A549 (cell line): ENCODE data around the gene ACOT11. TPM values are rescaled to one million over a fixed set of nuclear protein-coding genes. Genes with fewer than 3 reads are reported as not detected.

Experiments used
- EHF ChIP-seq: fragments of 250-450 bp; sonication (Bioruptor Pico); IDR thresholded peaks from 2 replicates; pipeline ENCODE4 v1.5.0; 2020; ENCODE audit warnings: mild to moderate bottlenecking
- ELK1 ChIP-seq: fragments of 150-350 bp; IDR thresholded peaks from 2 replicates; pipeline ENCODE4 v1.6.1; 2014; ENCODE audit warnings: low read depth, mild to moderate bottlenecking, low read length
- EP300 ChIP-seq, 2 experiments: fragments of >200 bp; sonication (Bioruptor Twin); formaldehyde crosslinking; IDR thresholded peaks; 2 replicates in 1 of 2; 3 replicates in 1 of 2; pipeline ENCODE4 v1.6.1; 2016 to 2017
- ESRRA ChIP-seq: fragments of 150-350 bp; IDR thresholded peaks from 2 replicates; pipeline ENCODE4 v1.6.1; 2014; ENCODE audit warnings: mild to moderate bottlenecking, low read length, borderline replicate concordance
- FOSB ChIP-seq: fragments of 250-450 bp; sonication (Bioruptor Pico); IDR thresholded peaks from 2 replicates; pipeline ENCODE4 v1.5.0; 2020; ENCODE audit warnings: mild to moderate bottlenecking, moderate library complexity
- FOSL2 ChIP-seq, 2 experiments: fragments of 450-650 bp in 1 of 2; fragments of >200 bp in 1 of 2; sonication (Bioruptor Twin) in 1 of 2; formaldehyde crosslinking; IDR thresholded peaks; 2 replicates each; pipeline versions ENCODE4 v1.5.0 to v1.6.1; 2016 to 2020; ENCODE audit warnings: mild to moderate bottlenecking in 1 of 2, moderate library complexity in 1 of 2
- GATA3 ChIP-seq: IDR thresholded peaks from 2 replicates; pipeline ENCODE4 v1.6.1; 2012; ENCODE audit warnings: borderline replicate concordance
- HDAC2 ChIP-seq: fragments of 200-600 bp; sonication (generic); IDR thresholded peaks from 2 replicates; pipeline ENCODE4 v1.6.1; 2016
- HEYL ChIP-seq: fragments of 250-450 bp; sonication (Bioruptor Pico); IDR thresholded peaks from 2 replicates; pipeline ENCODE4 v1.8.0; 2021; ENCODE audit warnings: mild to moderate bottlenecking, moderate library complexity
- HMGXB4 ChIP-seq: fragments of 250-450 bp; sonication (Bioruptor Pico); IDR thresholded peaks from 2 replicates; pipeline ENCODE4 v1.5.0; 2021; ENCODE audit warnings: mild to moderate bottlenecking, moderate library complexity, borderline replicate concordance
- HOXB13 ChIP-seq: fragments of 250-450 bp; sonication (Bioruptor Pico); IDR thresholded peaks from 2 replicates; pipeline ENCODE4 v1.5.0; 2020; ENCODE audit warnings: low read depth, mild to moderate bottlenecking, moderate library complexity
- HOXB5 ChIP-seq: fragments of 250-450 bp; sonication (Bioruptor Pico); IDR thresholded peaks from 2 replicates; pipeline ENCODE4 v1.5.0; 2020; ENCODE audit warnings: mild to moderate bottlenecking, moderate library complexity
- JUN ChIP-seq, 2 experiments: fragments of >200 bp; sonication (Bioruptor Twin); formaldehyde crosslinking; IDR thresholded peaks; 2 replicates in 1 of 2; 3 replicates in 1 of 2; pipeline ENCODE4 v1.6.1; 2016 to 2017
- JUNB ChIP-seq: fragments of >200 bp; sonication (Bioruptor Twin); formaldehyde crosslinking; IDR thresholded peaks from 2 replicates; pipeline ENCODE4 v1.6.1; 2016
- KDM1A ChIP-seq: fragments of 200-600 bp; sonication (generic); IDR thresholded peaks from 2 replicates; pipeline ENCODE4 v1.6.1; 2016; ENCODE audit warnings: low read depth, mild to moderate bottlenecking
- KDM5A ChIP-seq: fragments of 200-600 bp; sonication (generic); IDR thresholded peaks from 2 replicates; pipeline ENCODE4 v1.6.1; 2016; ENCODE audit warnings: antibody characterized with exemption, mild to moderate bottlenecking
- MAFK ChIP-seq: fragments of 450-650 bp; IDR thresholded peaks from 2 replicates; pipeline ENCODE4 v1.6.1; 2014; ENCODE audit not compliant: partially characterized antibody
- MAX ChIP-seq: IDR thresholded peaks from 2 replicates; pipeline ENCODE4 v1.6.1; 2012
- POLR2AphosphoS2 ChIP-seq: conservative IDR thresholded peaks from 2 replicates; pipeline ENCODE4 v1.6.1; 2012; ENCODE audit warnings: low read length, improper control_type of control experiment, inconsistent platforms
- RAD21 ChIP-seq, 2 experiments: fragments of >200 bp in 1 of 2; sonication (Bioruptor Twin) in 1 of 2; formaldehyde crosslinking in 1 of 2; IDR thresholded peaks in 1 of 2; conservative IDR thresholded peaks in 1 of 2; 2 replicates in 1 of 2; 3 replicates in 1 of 2; pipeline ENCODE4 v1.6.1; 2012 to 2018; ENCODE audit warnings: inconsistent platforms in 1 of 2
- RARB ChIP-seq: fragments of 250-450 bp; sonication (Bioruptor Pico); IDR thresholded peaks from 2 replicates; pipeline ENCODE4 v1.8.0; 2021; ENCODE audit warnings: mild to moderate bottlenecking, moderate library complexity
- RCOR1 ChIP-seq: fragments of 150-350 bp; IDR thresholded peaks from 2 replicates; pipeline ENCODE4 v1.6.1; 2014; ENCODE audit warnings: antibody characterized with exemption, low read length, low read depth
- RNF2 ChIP-seq: fragments of 200-600 bp; sonication (generic); IDR thresholded peaks from 2 replicates; pipeline ENCODE4 v1.6.1; 2016; ENCODE audit warnings: low read depth, mild to moderate bottlenecking, antibody characterized with exemption, moderate library complexity, borderline replicate concordance
- SMC3 ChIP-seq: fragments of >200 bp; sonication (Bioruptor Twin); formaldehyde crosslinking; IDR thresholded peaks from 3 replicates; pipeline ENCODE4 v1.6.1; 2018; ENCODE audit warnings: inconsistent platforms
- TP53 ChIP-seq: fragments of 250-450 bp; sonication (Bioruptor Pico); IDR thresholded peaks from 2 replicates; pipeline ENCODE4 v1.5.0; 2021; ENCODE audit warnings: mild to moderate bottlenecking, moderate library complexity
- ZNF302 ChIP-seq: fragments of 250-450 bp; sonication (Bioruptor Pico); IDR thresholded peaks from 2 replicates; pipeline ENCODE4 v1.9.0; 2021; ENCODE audit warnings: inconsistent platforms, mild to moderate bottlenecking, moderate library complexity
- polyA plus RNA-seq, 4 experiments: library from polyadenylated mRNA; depleted of rRNA in 3 of 4; stranded (reverse); fragments of >200 nt; fragmentation: RNase III in 1 of 4; extraction: RNeasy Plus Mini Kit Qiagen cat#74134 plus additional on column Dnase treatment in 1 of 4; gene quantifications; 2 replicates in 3 of 4; 3 replicates in 1 of 4; pipeline ENCODE4 v1.2.3, GENCODE V29; 2011 to 2017
- TF ChIP-seq, protein P1 (sequence below): fragments of >200 bp; sonication (Bioruptor Twin); formaldehyde crosslinking; IDR thresholded peaks from 3 replicates; pipeline ENCODE4 v1.6.1; 2016
- TF ChIP-seq, protein P2 (sequence below): fragments of 200-600 bp; sonication (generic); IDR thresholded peaks from 2 replicates; pipeline ENCODE4 v1.6.1; 2016; ENCODE audit warnings: antibody characterized with exemption, mild to moderate bottlenecking, moderate library complexity

Gene ACOT11
- polyA plus RNA-seq, 2 of the 4 experiments (the other 2 are of a cell fraction): 1.7 TPM

GRCh38 chr1:54542120-54542961 lies 5.7 kb upstream of the ACOT11 start (continued):
- TF ChIP-seq HMGXB4 (no peak), RCOR1 (no peak), JUN (IDR thresholded peaks at IDR 0.05) (peak in 1 of 2 experiments; percentile 50; a peak in 3 of 5 replicates), HOXB5 (no peak), MAX (peak; percentile 65; the same call in 1 of the 2 replicates), HOXB13 (CRISPR knock-in tag) (no peak), RARB (CRISPR knock-in tag) (no peak), RNF2 (no peak), POLR2AphosphoS2 (no peak), ZNF302 (CRISPR knock-in tag) (no peak), EHF (CRISPR knock-in tag) (no peak), SMC3 (no peak), FOSL2 (IDR thresholded peaks at IDR 0.05) (no peak), FOSL2 (CRISPR knock-in tag; IDR thresholded peaks at IDR 0.05) (peak; percentile 32; the same call in 1 of the 2 replicates), HDAC2 (no peak), JUNB (no peak), KDM5A (no peak), KDM1A (no peak), FOSB (no peak), EP300 (IDR thresholded peaks at IDR 0.05) (no peak), MAFK (no peak), HEYL (no peak), GATA3 (no peak), TP53 (CRISPR knock-in tag) (no peak), ESRRA (no peak), RAD21 (conservative IDR thresholded peaks at IDR 0.05 in 1 of 2, IDR thresholded peaks at IDR 0.05 in 1 of 2) (no peak; a peak in 1 of 5 replicates), ELK1 (no peak)
- TF ChIP-seq, protein P1, sequence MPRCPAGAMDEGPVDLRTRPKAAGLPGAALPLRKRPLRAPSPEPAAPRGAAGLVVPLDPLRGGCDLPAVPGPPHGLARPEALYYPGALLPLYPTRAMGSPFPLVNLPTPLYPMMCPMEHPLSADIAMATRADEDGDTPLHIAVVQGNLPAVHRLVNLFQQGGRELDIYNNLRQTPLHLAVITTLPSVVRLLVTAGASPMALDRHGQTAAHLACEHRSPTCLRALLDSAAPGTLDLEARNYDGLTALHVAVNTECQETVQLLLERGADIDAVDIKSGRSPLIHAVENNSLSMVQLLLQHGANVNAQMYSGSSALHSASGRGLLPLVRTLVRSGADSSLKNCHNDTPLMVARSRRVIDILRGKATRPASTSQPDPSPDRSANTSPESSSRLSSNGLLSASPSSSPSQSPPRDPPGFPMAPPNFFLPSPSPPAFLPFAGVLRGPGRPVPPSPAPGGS: 0 out of 3 replicates have a peak, but pooled peaks have one; percentile 20
- TF ChIP-seq, protein P2, sequence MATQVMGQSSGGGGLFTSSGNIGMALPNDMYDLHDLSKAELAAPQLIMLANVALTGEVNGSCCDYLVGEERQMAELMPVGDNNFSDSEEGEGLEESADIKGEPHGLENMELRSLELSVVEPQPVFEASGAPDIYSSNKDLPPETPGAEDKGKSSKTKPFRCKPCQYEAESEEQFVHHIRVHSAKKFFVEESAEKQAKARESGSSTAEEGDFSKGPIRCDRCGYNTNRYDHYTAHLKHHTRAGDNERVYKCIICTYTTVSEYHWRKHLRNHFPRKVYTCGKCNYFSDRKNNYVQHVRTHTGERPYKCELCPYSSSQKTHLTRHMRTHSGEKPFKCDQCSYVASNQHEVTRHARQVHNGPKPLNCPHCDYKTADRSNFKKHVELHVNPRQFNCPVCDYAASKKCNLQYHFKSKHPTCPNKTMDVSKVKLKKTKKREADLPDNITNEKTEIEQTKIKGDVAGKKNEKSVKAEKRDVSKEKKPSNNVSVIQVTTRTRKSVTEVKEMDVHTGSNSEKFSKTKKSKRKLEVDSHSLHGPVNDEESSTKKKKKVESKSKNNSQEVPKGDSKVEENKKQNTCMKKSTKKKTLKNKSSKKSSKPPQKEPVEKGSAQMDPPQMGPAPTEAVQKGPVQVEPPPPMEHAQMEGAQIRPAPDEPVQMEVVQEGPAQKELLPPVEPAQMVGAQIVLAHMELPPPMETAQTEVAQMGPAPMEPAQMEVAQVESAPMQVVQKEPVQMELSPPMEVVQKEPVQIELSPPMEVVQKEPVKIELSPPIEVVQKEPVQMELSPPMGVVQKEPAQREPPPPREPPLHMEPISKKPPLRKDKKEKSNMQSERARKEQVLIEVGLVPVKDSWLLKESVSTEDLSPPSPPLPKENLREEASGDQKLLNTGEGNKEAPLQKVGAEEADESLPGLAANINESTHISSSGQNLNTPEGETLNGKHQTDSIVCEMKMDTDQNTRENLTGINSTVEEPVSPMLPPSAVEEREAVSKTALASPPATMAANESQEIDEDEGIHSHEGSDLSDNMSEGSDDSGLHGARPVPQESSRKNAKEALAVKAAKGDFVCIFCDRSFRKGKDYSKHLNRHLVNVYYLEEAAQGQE: no peak
